OCI-LY1 (cell line): Measurements from ENCODE around the gene CSTB.

ENCODE experiments used
- H2AFZ ChIP-seq: fragments of 200-600 bp; sonication (generic), shearing (Covaris generic); 2 replicates; pipeline ENCODE4 v1.6.0; 2014; ENCODE audit warnings: antibody characterized with exemption, mild to moderate bottlenecking, low read length
- H3F3A ChIP-seq: fragments of 200-600 bp; sonication (generic), shearing (Covaris generic); 2 replicates; pipeline ENCODE4 v1.6.0; 2014; ENCODE audit warnings: mild to moderate bottlenecking, antibody characterized with exemption, low read length, moderate library complexity; ENCODE audit not compliant: insufficient read depth
- H3K27ac ChIP-seq: fragments of 200-600 bp; sonication (generic); 2 replicates; pipeline ENCODE4 v1.5.1; 2014; ENCODE audit warnings: low read length, mixed run types, mild to moderate bottlenecking, low read depth; ENCODE audit not compliant: poor library complexity, severe bottlenecking
- H3K27me3 ChIP-seq: fragments of 200-600 bp; sonication (generic); 2 replicates; pipeline ENCODE4 v1.6.0; 2014; ENCODE audit warnings: antibody characterized with exemption, mild to moderate bottlenecking, low read length, moderate library complexity; ENCODE audit not compliant: insufficient read depth
- H3K36me3 ChIP-seq: fragments of 200-600 bp; sonication (generic); 2 replicates; pipeline ENCODE4 v1.6.1; 2014; ENCODE audit warnings: mild to moderate bottlenecking, antibody characterized with exemption, low read length, moderate library complexity, mixed read lengths; ENCODE audit not compliant: insufficient read depth
- H3K4me1 ChIP-seq: fragments of 200-600 bp; sonication (generic); 2 replicates; pipeline ENCODE4 v1.5.1; 2014; ENCODE audit warnings: mild to moderate bottlenecking, low read length, moderate library complexity; ENCODE audit not compliant: insufficient read depth, severe bottlenecking
- H3K4me2 ChIP-seq: fragments of 200-600 bp; sonication (generic), shearing (Covaris generic); 2 replicates; pipeline ENCODE4 v1.6.1; 2014; ENCODE audit warnings: low read length
- H3K4me3 ChIP-seq: fragments of 200-600 bp; sonication (generic); 2 replicates; pipeline ENCODE4 v1.5.1; 2014; ENCODE audit warnings: low read length, low read depth, mild to moderate bottlenecking, mixed read lengths; ENCODE audit not compliant: poor library complexity, severe bottlenecking
- H3K79me2 ChIP-seq: fragments of 200-600 bp; shearing (Covaris generic); 2 replicates; pipeline ENCODE4 v1.6.1; 2016; ENCODE audit warnings: mixed run types, low read length, mixed read lengths; ENCODE audit not compliant: insufficient read depth
- H3K9ac ChIP-seq: fragments of 200-600 bp; sonication (generic), shearing (Covaris generic); 2 replicates; pipeline ENCODE4 v1.6.1; 2014; ENCODE audit warnings: mild to moderate bottlenecking, low read length, mixed read lengths
- H3K9me2 ChIP-seq: fragments of 200-600 bp; sonication (generic), shearing (Covaris generic); 2 replicates; pipeline ENCODE4 v1.6.1; 2014; ENCODE audit warnings: low read depth, mild to moderate bottlenecking, low read length, mixed read lengths
- H3K9me3 ChIP-seq: fragments of 200-600 bp; shearing (Covaris generic); 2 replicates; pipeline ENCODE4 v1.6.1; 2014; ENCODE audit warnings: low read length, mixed read lengths
- H4K20me1 ChIP-seq: fragments of 200-600 bp; sonication (generic), shearing (Covaris generic); 2 replicates; pipeline ENCODE4 v1.6.0; 2016; ENCODE audit warnings: mild to moderate bottlenecking, low read length; ENCODE audit not compliant: insufficient read depth
- EZH2 ChIP-seq: fragments of 200-600 bp; sonication (generic), shearing (Covaris generic); IDR thresholded peaks from 2 replicates; pipeline ENCODE4 v1.8.0; 2017; ENCODE audit warnings: borderline replicate concordance, mixed run types, mild to moderate bottlenecking, antibody characterized with exemption, low read length, moderate library complexity, mixed read lengths
- TF ChIP-seq, protein P1 (sequence below): fragments of 200-600 bp; sonication (generic), shearing (Covaris generic); IDR thresholded peaks from 2 replicates; pipeline ENCODE4 v1.5.1; 2017; ENCODE audit warnings: mild to moderate bottlenecking, antibody characterized with exemption, low read length, moderate library complexity, mixed read lengths

CSTB gene

DNA sequence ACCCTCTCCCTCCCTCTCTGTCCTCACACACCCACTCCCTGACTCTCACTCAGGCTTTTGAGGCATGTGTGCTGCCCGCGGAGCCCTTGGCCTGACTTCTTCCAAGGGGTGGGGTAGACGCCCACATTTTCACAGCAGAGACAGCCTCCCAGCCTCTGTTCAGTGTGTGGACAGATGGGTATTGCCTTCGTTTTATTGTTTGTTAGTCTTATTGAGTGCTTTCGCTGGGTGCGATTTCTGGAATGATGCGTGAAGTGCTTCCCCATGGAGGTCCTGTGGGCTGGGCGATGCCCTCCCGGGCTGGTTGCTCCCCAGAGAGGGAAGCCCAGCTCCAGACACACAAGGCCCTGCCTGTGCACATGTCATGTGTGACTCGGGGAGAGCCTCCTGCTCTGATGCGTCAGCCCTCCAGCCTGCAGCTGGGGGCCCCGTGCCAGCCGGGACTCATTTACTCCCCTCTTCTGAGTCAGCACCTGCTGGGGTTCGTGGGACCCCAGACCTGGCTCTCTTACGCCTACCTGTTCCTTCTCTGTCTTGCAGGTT, 42.5 kb downstream of the CSTB start:
- no peak overlapping the region for H3K9ac ChIP-seq
- no peaks in the 10 kb centered on the region for H4K20me1 ChIP-seq
- TF ChIP-seq, protein P1, sequence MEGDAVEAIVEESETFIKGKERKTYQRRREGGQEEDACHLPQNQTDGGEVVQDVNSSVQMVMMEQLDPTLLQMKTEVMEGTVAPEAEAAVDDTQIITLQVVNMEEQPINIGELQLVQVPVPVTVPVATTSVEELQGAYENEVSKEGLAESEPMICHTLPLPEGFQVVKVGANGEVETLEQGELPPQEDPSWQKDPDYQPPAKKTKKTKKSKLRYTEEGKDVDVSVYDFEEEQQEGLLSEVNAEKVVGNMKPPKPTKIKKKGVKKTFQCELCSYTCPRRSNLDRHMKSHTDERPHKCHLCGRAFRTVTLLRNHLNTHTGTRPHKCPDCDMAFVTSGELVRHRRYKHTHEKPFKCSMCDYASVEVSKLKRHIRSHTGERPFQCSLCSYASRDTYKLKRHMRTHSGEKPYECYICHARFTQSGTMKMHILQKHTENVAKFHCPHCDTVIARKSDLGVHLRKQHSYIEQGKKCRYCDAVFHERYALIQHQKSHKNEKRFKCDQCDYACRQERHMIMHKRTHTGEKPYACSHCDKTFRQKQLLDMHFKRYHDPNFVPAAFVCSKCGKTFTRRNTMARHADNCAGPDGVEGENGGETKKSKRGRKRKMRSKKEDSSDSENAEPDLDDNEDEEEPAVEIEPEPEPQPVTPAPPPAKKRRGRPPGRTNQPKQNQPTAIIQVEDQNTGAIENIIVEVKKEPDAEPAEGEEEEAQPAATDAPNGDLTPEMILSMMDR, result no peak
- TF ChIP-seq EZH2, result no peak
- no peak overlapping the region for H3K27ac ChIP-seq
- H3K27me3 ChIP-seq, result no peaks in the 10 kb centered on the region
- H3K9me3 ChIP-seq, result no peaks in the 10 kb centered on the region
- peaks cover 22% of the 10 kb centered on the region for H3K4me1 ChIP-seq
- no peaks in the 10 kb centered on the region for H3K79me2 ChIP-seq
- H3F3A ChIP-seq, result no peaks in the 10 kb centered on the region
- H2AFZ ChIP-seq, result no peak overlapping the region
- H3K9me2 ChIP-seq, result no peaks in the 10 kb centered on the region
- no peak overlapping the region for H3K4me3 ChIP-seq
- H3K36me3 ChIP-seq, result peaks cover 6% of the 10 kb centered on the region; the same call in 1 of the 2 replicates
- no peak overlapping the region for H3K4me2 ChIP-seq

DNA sequence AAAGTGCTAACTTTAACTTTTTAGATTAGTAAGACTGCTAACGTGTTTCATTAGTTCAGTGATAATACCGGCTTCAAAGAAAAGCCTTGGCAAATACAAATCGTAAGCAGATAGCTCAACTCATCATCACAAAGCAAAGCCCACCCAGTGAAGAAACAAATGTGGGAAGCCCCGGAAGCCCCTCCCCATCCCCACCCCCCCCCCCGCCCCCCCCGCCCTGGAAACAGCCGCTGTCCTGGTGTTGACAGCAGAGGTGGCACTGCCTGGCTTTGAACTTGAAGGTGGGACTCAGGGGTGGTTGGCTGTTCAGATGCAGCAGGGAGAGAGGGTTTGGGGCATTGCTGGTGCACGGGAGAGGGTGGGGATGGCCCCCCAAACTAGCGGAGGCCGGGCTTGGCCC, 43.0 kb downstream of the CSTB start:
- Histone ChIP-seq H3K79me2 (no peaks in the 10 kb centered on the region), H3K9me2 (no peaks in the 10 kb centered on the region), H3K9me3 (no peaks in the 10 kb centered on the region), H4K20me1 (no peaks in the 10 kb centered on the region), H3K27me3 (no peaks in the 10 kb centered on the region), H3K4me2 (no peak overlapping the region), H2AFZ (no peak overlapping the region), H3K27ac (no peak overlapping the region), H3K4me1 (peaks cover 27% of the 10 kb centered on the region), H3K4me3 (no peak overlapping the region), H3F3A (no peaks in the 10 kb centered on the region), H3K36me3 (peaks cover 6% of the 10 kb centered on the region; the same call in 1 of the 2 replicates), H3K9ac (no peak overlapping the region)
- no peak for TF ChIP-seq EZH2

DNA sequence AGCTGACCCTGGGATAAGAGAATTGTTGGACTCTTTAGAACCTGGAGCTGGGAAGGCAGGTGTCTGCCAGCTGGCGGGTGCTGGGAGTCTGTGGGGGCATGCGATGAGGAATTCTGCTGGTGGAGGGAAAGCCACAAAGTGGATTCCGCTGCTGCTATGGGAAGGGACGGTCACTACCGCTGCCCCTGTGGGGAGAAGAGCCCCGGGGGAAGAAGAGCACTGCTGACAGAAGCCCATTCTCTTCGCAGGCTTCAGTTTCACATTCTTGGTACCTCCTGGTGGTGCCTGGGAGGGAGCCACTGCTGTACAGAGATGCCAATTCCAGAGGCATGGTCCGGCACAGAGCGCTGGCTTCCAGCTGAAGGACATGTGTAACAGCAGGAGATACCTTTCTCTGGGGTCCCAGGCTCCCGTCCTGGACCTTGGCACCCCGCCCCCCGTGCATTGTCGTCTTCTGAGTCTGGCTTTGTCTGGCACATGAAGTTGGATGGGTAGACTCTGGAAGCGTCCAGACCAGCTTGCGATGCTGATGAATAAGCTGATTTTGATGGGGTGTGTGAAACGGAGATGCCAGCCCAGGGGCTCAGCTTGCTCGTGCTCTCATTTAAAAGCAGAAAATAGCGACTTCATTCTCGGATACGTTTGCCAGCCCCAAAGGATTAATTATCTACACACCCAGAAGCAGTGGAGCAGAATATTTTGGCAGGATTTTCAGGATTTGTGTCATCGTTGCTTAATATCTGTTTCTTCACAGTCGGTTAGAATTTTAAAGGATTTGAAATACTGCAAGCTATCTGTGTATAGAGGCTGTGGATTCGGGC, 44.0 kb downstream of the CSTB start:
- H3K4me1 ChIP-seq, result peaks cover 37% of the 10 kb centered on the region

More for the DNA sequence above, 44.0 kb downstream of the CSTB start:
- no peaks in the 10 kb centered on the region for H3K79me2 ChIP-seq
- H2AFZ ChIP-seq, result no peak overlapping the region
- no peak overlapping the region for H3K9ac ChIP-seq
- H3K4me2 ChIP-seq, result no peak overlapping the region
- H3K27me3 ChIP-seq, result no peaks in the 10 kb centered on the region
- no peaks in the 10 kb centered on the region for H3K9me3 ChIP-seq
- peaks cover 6% of the 10 kb centered on the region; the same call in 1 of the 2 replicates for H3K36me3 ChIP-seq
- H3F3A ChIP-seq, result no peaks in the 10 kb centered on the region
- no peaks in the 10 kb centered on the region for H3K9me2 ChIP-seq
- no peak overlapping the region for H3K4me3 ChIP-seq
- no peaks in the 10 kb centered on the region for H4K20me1 ChIP-seq
- H3K27ac ChIP-seq, result no peak overlapping the region
- TF ChIP-seq EZH2, result no peak
- TF ChIP-seq, protein P1, result no peak
